ENCODE measurements around the gene HSPE1. TPM values are rescaled to one million over a fixed set of nuclear protein-coding genes. Genes with fewer than 3 reads are reported as not detected.

The HSPE1 gene
- total and polyA plus RNA-seq, 2 donors (not counting 3 experiments of a cell fraction or from before 2014, with no cell fraction given): 59.8 to 145 TPM

- no TSS peak for BruUV-seq (replicated peaks)
Observed at GRCh38 chr2:197504000-197504399, 3.8 kb downstream of the HSPE1 start.

More at GRCh38 chr2:197504000-197504399, 3.8 kb downstream of the HSPE1 start:
- H4K20me1 ChIP-seq (replicated peaks; ENCODE audit: control insufficient read depth, extremely low read depth, insufficient read depth, low read length): no peaks in the 10 kb centered on the region
- FAIRE-seq (no peak), DNase-seq (ENCODE audit: low read depth, low spot score) (no peak)
- ChIA-PET POLR2A (no interaction called here), CTCF (interaction anchor here (0.5 to 1.0 kb wide), 2 partner anchors 9 to 44 kb away, joined by 3 read pairs; no protein-coding TSS in a partner anchor)
- peaks cover 14% of the 10 kb centered on the region for H3K4me1 ChIP-seq (ENCODE audit: control insufficient read depth, extremely low read depth, insufficient read depth, low read length)
- no peak overlapping the region for H3K4me2 ChIP-seq (ENCODE audit: insufficient read depth, low read length)
- H2AFZ ChIP-seq (ENCODE audit: low read depth, low read length): no peak overlapping the region
- peaks cover 2 to 4% of the 10 kb centered on the region in 2 experiments for H3K36me3 ChIP-seq (ENCODE audit: control insufficient read depth in 2 of 2, extremely low read depth in 1 of 2, insufficient read depth in 2 of 2, low read length in 2 of 2)
- H3K79me2 ChIP-seq (ENCODE audit: control insufficient read depth, insufficient read depth, low read length): peaks cover 34% of the 10 kb centered on the region
- no peak overlapping the region for H3K27ac ChIP-seq (ENCODE audit: insufficient read depth, low read depth, low read length)
- TF ChIP-seq JUN (IDR thresholded peaks at IDR 0.05; ENCODE audit: borderline replicate concordance, insufficient read depth, insufficient read length, low read depth) (no peak), CTCF (IDR thresholded peaks at IDR 0.05; ENCODE audit: extremely low read depth in 1 of 2, insufficient read depth in 1 of 2, low read depth in 1 of 2, low read length in 2 of 2) (no peak), FOS (IDR thresholded peaks at IDR 0.05; ENCODE audit: borderline replicate concordance, insufficient read depth, low read length) (no peak), POLR2AphosphoS5 (IDR thresholded peaks at IDR 0.05; ENCODE audit: insufficient read depth, low read depth, low read length) (no peak), MYC (IDR thresholded peaks at IDR 0.05; ENCODE audit: low read depth, low read length) (no peak), MAX (IDR thresholded peaks at IDR 0.05; ENCODE audit: insufficient read depth, insufficient read length) (no peak), GATA2 (IDR thresholded peaks at IDR 0.05; ENCODE audit: insufficient read depth, insufficient read length, low read depth, low read length) (no peak), EZH2 (IDR thresholded peaks at IDR 0.05; ENCODE audit: borderline replicate concordance, low read depth, low read length, severe bottlenecking) (no peak), POLR2A (IDR thresholded peaks at IDR 0.05; ENCODE audit: low read depth, low read length) (no peak)
- no peaks in the 10 kb centered on the region for H3K9me1 ChIP-seq (replicated peaks; ENCODE audit: control insufficient read depth, extremely low read depth, insufficient read depth, low read length)
- H3K4me3 ChIP-seq (replicated peaks in 1 of 3; ENCODE audit: insufficient read depth in 1 of 3, low read depth in 1 of 3, low read length in 3 of 3): no peak overlapping the region
- no peaks in the 10 kb centered on the region for H3K9me3 ChIP-seq (replicated peaks; ENCODE audit: control insufficient read depth, insufficient read depth, low read length)
- no peak overlapping the region for H3K9ac ChIP-seq (replicated peaks; ENCODE audit: extremely low read depth, insufficient read depth, low read length)
- dilution Hi-C loops (cut with MboI; ENCODE audit: extremely low pct_ligation_motif_present, low sequenced_read_pairs): no loop called here
- no peaks in the 10 kb centered on the region for H3K27me3 ChIP-seq (ENCODE audit: control insufficient read depth in 2 of 2, insufficient read depth in 2 of 2, low read length in 2 of 2)
- intact Hi-C loops (cut with micrococcal nuclease): loop anchor here (5.0 kb wide), 1 partner anchor 53 kb away; no protein-coding TSS in a partner anchor
